ENCODE measurements around the gene KIF1B. TPM values are rescaled to one million over a fixed set of nuclear protein-coding genes. Genes with fewer than 3 reads are reported as not detected.

The KIF1B gene, protein sequence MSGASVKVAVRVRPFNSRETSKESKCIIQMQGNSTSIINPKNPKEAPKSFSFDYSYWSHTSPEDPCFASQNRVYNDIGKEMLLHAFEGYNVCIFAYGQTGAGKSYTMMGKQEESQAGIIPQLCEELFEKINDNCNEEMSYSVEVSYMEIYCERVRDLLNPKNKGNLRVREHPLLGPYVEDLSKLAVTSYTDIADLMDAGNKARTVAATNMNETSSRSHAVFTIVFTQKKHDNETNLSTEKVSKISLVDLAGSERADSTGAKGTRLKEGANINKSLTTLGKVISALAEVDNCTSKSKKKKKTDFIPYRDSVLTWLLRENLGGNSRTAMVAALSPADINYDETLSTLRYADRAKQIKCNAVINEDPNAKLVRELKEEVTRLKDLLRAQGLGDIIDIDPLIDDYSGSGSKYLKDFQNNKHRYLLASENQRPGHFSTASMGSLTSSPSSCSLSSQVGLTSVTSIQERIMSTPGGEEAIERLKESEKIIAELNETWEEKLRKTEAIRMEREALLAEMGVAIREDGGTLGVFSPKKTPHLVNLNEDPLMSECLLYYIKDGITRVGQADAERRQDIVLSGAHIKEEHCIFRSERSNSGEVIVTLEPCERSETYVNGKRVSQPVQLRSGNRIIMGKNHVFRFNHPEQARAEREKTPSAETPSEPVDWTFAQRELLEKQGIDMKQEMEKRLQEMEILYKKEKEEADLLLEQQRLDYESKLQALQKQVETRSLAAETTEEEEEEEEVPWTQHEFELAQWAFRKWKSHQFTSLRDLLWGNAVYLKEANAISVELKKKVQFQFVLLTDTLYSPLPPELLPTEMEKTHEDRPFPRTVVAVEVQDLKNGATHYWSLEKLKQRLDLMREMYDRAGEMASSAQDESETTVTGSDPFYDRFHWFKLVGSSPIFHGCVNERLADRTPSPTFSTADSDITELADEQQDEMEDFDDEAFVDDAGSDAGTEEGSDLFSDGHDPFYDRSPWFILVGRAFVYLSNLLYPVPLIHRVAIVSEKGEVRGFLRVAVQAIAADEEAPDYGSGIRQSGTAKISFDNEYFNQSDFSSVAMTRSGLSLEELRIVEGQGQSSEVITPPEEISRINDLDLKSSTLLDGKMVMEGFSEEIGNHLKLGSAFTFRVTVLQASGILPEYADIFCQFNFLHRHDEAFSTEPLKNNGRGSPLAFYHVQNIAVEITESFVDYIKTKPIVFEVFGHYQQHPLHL (N-terminal part only)
- total RNA-seq = 29.3 and 56.2 TPM in 2 replicates
- 22.2 and 40.9 TPM in 2 replicates for polyA plus RNA-seq

DNA sequence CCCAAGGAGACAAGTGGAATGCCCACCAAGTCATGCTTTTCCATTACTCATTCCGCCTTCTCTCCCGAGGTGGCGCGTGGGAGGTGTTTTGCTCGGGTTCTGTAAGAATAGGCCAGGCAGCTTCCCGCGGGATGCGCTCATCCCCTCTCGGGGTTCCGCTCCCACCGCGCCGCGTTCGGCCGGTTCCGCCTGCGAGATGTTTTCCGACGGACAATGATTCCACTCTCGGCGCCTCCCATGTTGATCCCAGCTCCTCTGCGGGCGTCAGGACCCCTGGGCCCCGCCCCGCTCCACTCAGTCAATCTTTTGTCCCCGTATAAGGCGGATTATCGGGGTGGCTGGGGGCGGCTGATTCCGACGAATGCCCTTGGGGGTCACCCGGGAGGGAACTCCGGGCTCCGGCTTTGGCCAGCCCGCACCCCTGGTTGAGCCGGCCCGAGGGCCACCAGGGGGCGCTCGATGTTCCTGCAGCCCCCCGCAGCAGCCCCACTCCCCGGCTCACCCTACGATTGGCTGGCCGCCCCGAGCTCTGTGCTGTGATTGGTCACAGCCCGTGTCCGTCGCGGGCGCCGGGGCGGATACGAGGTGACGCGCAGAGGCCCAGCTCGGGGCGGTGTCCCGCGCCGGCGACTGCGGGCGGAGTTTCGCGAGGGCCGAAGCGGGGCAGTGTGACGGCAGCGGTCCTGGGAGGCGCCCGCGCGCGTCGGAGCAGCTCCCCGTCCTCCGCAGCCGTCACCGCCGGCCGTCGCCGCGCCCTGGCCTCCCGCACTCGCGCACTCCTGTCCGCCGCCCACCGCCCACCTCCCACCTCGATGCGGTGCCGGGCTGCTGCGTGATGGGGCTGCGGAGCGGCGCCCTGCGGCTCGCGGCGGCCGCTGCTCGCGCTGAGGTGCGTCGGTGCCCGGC, at the start of gene KIF1B:
KIF1B (plus strand) TSS at position 666 of the 906 bp plus-strand sequence. CDS start 21,759 bp downstream, outside the sequence.
- H3K27ac ChIP-seq = peak within 1 kb of the TSS; percentile 93
- H3K9me3 ChIP-seq (ENCODE audit: low read depth) = no peaks in the 10 kb centered on the region
- peak; percentile 98 to 99 for DNase-seq (ENCODE audit: low read depth in 1 of 2, low spot score in 1 of 2)
- TF ChIP-seq, protein P1, sequence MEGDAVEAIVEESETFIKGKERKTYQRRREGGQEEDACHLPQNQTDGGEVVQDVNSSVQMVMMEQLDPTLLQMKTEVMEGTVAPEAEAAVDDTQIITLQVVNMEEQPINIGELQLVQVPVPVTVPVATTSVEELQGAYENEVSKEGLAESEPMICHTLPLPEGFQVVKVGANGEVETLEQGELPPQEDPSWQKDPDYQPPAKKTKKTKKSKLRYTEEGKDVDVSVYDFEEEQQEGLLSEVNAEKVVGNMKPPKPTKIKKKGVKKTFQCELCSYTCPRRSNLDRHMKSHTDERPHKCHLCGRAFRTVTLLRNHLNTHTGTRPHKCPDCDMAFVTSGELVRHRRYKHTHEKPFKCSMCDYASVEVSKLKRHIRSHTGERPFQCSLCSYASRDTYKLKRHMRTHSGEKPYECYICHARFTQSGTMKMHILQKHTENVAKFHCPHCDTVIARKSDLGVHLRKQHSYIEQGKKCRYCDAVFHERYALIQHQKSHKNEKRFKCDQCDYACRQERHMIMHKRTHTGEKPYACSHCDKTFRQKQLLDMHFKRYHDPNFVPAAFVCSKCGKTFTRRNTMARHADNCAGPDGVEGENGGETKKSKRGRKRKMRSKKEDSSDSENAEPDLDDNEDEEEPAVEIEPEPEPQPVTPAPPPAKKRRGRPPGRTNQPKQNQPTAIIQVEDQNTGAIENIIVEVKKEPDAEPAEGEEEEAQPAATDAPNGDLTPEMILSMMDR (IDR thresholded peaks at IDR 0.05; ENCODE audit: low read depth, low read length) = peak; percentile 94
- H3K36me3 ChIP-seq = no peaks in the 10 kb centered on the region
- H3K4me1 ChIP-seq (ENCODE audit: low read depth) = peaks cover 19% of the 10 kb centered on the region
- peak within 1 kb of the TSS; percentile 92 for H3K4me3 ChIP-seq
- no peaks in the 10 kb centered on the region for H3K27me3 ChIP-seq

DNA sequence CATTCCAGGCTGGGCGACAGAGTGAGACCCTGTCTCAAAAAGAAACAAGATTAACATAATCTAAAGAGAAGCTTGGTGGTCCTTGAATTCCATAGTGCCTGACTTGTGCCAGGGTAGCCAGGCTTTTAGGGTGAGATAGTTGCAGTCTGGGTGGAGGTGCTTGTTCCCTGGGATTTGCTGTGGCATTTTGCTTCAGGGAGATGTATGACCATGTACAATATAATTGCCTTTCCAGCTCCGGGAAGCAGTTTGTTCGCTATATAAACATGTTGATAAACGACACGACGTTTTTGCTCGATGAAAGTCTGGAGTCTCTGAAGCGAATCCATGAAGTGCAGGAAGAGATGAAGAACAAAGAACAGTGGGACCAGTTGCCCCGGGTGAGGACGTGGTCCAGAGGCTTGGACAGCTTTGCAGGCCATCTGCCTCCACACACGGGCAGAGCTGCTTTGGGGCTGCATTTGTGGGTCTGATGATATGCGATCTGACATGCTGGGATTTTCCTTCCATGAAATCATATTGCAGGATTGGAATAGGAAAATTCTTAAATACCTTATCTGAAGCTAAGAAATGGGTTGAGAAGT, 49.4 kb upstream of the KIF1B start:
- TF ChIP-seq, protein P1 (IDR thresholded peaks at IDR 0.05; ENCODE audit: low read depth, low read length) = no peak
- peak overlapping the region; percentile 10 for H3K27ac ChIP-seq

DNA sequence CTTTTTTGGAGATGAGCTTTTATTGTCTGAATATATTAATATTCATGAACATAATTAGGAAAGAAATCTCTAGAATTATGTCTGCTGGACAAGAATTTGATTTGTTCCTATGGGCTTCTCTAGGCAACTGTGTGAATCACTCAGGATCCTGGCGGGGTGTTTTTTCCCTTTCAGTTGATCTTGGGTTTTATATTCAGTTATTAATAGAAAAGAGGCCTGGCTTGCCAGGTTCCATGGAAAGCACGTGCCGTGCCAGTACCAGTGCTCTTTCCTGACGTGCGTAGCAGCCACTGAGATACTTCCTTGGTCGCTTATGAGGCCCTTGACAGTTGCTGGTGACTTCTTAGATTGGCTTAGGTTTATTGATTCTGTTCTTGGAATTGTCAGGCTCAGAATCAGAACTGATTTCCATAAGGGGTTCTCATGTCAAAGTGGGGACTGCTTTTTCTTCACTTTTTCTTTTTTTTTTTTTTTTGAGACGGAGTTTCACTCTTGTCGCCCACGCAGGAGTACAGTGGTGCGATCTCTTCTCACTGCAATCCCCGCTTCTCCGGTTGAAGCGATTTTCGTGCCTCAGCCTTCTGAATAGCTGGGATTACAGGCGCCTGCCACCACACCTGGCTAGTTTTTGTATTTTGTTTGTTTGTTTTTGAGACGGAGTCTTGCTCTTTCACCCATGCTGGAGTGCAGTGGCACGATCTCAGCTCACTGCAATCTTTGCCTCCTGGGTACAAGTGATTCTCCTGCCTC, 48.7 kb upstream of the KIF1B start:
- no peaks in the 10 kb centered on the region for H3K27me3 ChIP-seq
- TF ChIP-seq, protein P1 (IDR thresholded peaks at IDR 0.05; ENCODE audit: low read depth, low read length) = no peak
- H3K9me3 ChIP-seq (ENCODE audit: low read depth) = no peaks in the 10 kb centered on the region
- peaks cover 15% of the 10 kb centered on the region for H3K36me3 ChIP-seq
- DNase-seq (ENCODE audit: low read depth in 1 of 2, low spot score in 1 of 2) = no peak
- peaks cover 16% of the 10 kb centered on the region for H3K4me1 ChIP-seq (ENCODE audit: low read depth)
- H3K4me3 ChIP-seq = no peak overlapping the region
- peak overlapping the region; percentile 10 for H3K27ac ChIP-seq

More for the DNA sequence above, 49.4 kb upstream of the KIF1B start:
- no peak overlapping the region for H3K4me3 ChIP-seq
- DNase-seq (ENCODE audit: low read depth in 1 of 2, low spot score in 1 of 2) = no peak
- H3K36me3 ChIP-seq = peaks cover 15% of the 10 kb centered on the region
- H3K9me3 ChIP-seq (ENCODE audit: low read depth) = no peaks in the 10 kb centered on the region
- no peaks in the 10 kb centered on the region for H3K27me3 ChIP-seq
- H3K4me1 ChIP-seq (ENCODE audit: low read depth) = peaks cover 14% of the 10 kb centered on the region

DNA sequence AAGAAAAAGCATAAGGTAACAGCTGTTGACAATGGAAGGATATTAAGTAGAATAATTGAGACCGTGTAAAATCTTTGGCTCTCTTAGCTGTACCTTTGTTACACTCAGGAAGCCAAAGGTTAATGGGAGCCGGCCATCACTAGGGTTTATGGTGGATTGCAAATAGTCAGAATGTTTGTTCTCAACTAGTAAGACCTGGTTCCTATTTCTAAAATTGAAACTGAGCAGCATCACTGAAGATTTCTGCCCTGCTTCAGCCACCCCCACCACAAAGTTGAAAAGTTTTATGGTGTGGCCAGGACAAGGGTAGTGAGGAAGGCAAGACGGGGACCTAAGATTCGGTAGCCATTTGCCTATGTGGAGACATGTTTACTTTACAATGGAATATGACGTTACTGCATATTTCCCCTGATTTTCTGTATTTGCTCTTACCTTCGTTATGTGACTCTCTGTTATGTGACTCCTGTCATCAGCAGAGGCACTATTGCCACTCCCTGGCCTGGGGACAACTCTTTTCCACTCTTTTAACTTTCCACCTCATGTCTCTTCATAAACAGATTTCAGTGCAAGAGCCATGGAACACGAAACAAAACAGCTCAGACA, 41.4 kb upstream of the KIF1B start:
- peaks cover 26% of the 10 kb centered on the region for H3K36me3 ChIP-seq
- no peak overlapping the region for H3K4me3 ChIP-seq
- H3K27me3 ChIP-seq = no peaks in the 10 kb centered on the region
- H3K4me1 ChIP-seq (ENCODE audit: low read depth) = peaks cover 22% of the 10 kb centered on the region
- no peaks in the 10 kb centered on the region for H3K9me3 ChIP-seq (ENCODE audit: low read depth)
- no peak for DNase-seq (ENCODE audit: low read depth in 1 of 2, low spot score in 1 of 2)
- H3K27ac ChIP-seq = peak overlapping the region; percentile 54
- TF ChIP-seq, protein P1 (IDR thresholded peaks at IDR 0.05; ENCODE audit: low read depth, low read length) = no peak
